C4-2B (cell line): ENCODE data around the gene COX4I2.

Experiments used
- ZFX ChIP-seq: fragments of 450-650 bp; IDR thresholded peaks from 2 replicates; pipeline ENCODE4 v1.6.1; 2017
- TF ChIP-seq, protein P1 (sequence below): fragments of 450-650 bp; conservative IDR thresholded peaks from 2 replicates; pipeline ENCODE4 v1.5.1; 2017; ENCODE audit warnings: mild to moderate bottlenecking

DNA sequence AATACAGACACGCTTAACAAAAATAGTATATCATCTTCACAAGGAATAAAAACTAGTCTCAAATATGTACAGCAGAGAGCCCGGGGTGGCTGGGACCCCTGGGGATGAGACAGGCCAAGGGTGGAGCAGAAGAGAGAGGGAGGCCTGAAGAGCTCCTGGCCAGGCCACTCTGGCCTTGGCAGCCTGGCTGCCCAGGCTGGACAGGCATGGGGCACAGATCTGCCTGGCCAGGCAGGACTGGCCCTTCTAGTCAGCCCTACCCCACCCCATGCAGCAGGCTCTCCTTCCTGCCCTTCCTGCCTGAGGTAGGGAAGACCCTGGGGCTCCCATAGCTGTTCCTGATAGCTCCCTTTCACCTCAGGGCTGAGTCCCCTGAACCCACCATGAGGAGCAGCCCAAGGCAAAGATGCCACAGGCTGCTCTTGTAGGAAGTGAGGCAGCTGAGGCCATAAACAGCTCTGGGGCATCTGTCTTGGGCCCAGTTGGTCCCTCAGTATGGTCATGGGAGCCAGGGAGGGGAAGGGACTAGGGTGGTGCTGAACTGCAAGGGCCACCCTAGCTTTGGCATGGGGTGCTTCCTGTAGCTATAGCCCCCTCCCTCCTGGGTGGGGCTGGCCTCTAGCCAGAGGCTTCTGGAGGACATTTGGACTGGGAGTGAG, 27.1 kb downstream of the COX4I2 start:
- TF ChIP-seq, protein P1, sequence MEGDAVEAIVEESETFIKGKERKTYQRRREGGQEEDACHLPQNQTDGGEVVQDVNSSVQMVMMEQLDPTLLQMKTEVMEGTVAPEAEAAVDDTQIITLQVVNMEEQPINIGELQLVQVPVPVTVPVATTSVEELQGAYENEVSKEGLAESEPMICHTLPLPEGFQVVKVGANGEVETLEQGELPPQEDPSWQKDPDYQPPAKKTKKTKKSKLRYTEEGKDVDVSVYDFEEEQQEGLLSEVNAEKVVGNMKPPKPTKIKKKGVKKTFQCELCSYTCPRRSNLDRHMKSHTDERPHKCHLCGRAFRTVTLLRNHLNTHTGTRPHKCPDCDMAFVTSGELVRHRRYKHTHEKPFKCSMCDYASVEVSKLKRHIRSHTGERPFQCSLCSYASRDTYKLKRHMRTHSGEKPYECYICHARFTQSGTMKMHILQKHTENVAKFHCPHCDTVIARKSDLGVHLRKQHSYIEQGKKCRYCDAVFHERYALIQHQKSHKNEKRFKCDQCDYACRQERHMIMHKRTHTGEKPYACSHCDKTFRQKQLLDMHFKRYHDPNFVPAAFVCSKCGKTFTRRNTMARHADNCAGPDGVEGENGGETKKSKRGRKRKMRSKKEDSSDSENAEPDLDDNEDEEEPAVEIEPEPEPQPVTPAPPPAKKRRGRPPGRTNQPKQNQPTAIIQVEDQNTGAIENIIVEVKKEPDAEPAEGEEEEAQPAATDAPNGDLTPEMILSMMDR: no peak
- no peak; the same call in 1 of the 2 replicates for TF ChIP-seq ZFX
